Myocyte (in vitro differentiated cells): ENCODE measurements around the gene C2orf78. TPM values are rescaled to one million over a fixed set of nuclear protein-coding genes. Genes with fewer than 3 reads are reported as not detected.

ENCODE experiments used
- DNase-seq: peaks from one replicate; pipeline ENCODE4 v3.0.0-alpha.2; 2012; ENCODE audit warnings: low read depth
- total RNA-seq: library from RNA; depleted of rRNA; stranded (reverse); fragments of >200 nt; gene quantifications from 2 replicates; pipeline ENCODE4 v1.2.3, GENCODE V29; 2014

The C2orf78 gene
- total RNA-seq, 1 donor from 2014 or later, result not detected

DNA sequence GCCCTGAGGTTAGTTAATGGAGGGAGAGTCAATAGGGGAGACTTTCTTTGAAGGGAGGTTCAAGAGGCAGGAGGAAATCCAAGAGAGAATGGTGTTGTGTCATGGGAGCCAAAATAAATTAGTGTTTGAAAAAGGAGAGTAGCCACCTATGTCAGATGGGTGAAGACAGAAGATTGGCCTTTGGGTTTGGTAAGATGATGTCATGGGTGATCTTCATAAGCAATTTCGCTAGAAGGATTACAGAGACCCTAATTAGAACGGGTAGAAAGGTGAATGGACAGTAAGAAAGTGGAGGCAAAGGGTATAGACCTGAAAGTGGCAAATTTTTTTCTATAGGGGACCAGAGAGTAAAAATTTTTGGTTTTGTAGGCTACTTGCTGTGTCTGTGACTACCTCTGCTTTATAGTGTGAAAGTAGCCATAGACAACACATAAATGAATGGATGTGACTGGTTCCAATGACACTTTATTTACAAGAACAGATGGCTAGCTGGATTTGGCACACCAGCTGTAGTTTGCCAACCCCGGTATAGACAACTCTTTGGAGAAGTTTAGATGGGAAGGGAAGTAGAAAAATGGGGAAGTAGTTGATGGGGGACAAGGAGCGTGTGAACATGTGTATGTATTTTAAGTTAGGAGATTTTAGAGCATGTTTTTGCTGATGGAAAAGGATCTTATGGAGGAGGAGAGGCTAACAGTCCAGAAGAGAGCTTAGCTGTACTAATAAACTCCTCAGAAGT is 54.0 kb downstream of the C2orf78 start:
- peak; percentile 47 for DNase-seq

DNA sequence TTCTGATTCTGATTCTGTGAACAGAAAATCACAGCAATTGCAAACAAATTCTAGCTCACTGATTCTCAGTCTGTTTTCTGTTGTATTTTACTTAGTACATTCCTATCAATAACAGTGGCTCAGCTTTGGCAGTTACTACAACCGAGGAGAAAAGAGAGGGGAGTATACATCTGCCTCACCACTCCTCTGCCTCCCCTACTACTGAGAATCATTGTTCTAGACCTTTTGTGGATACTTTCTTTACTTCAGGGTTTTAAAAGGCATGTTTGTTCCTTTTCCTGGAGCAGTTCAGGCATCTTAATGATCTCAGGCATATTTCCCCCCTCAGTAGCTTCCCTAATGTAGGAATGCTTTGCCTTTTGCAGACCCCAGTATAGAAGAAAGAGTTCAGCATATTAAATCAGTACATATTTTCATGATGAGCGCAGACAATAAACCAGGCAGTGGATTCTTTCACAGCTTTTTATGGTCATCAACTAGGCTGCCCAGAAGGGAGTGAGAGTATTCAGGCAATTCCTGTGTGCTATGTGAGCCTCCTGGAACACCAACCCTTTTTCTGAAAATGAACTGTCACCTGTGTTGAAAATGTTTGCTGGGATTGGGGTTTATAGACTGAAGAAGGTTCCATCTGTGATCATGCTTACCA is 55.0 kb downstream of the C2orf78 start:
- DNase-seq, result peak; percentile 27

DNA sequence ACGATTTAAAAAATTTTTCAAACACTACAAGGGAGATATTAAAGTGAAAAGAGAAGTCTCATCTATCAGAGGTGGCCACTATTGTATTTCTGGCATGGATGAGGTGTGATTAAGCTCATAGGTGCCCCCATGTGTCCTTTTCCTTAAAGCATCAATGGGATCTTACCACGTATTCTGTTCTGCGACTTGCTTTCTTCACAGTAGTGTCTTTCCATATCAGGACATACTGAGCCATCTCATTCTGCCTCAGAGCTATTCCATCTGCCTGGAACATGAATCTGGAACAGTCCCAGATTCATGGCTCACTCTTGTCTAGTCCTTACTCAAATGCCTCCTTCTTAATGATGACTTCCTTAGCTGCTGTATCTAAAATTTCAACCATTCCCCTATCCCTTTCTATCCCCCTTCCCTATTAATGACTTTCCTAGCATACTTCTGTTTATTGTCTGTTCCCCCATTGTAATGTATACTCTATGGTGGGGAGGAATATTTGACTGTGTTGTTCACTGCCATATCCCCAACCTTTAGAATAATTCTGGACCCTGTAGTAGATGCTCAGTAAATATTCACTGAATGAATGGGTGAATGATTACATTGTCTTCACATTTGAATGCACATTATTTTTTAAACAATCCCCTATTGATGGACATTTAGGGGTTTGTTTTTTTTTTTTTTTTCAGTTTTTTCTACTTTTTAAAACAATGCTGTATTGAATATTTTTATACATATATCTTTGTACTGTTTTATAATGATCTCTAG is 55.8 kb downstream of the C2orf78 start:
- DNase-seq, result peak; percentile 47

DNA sequence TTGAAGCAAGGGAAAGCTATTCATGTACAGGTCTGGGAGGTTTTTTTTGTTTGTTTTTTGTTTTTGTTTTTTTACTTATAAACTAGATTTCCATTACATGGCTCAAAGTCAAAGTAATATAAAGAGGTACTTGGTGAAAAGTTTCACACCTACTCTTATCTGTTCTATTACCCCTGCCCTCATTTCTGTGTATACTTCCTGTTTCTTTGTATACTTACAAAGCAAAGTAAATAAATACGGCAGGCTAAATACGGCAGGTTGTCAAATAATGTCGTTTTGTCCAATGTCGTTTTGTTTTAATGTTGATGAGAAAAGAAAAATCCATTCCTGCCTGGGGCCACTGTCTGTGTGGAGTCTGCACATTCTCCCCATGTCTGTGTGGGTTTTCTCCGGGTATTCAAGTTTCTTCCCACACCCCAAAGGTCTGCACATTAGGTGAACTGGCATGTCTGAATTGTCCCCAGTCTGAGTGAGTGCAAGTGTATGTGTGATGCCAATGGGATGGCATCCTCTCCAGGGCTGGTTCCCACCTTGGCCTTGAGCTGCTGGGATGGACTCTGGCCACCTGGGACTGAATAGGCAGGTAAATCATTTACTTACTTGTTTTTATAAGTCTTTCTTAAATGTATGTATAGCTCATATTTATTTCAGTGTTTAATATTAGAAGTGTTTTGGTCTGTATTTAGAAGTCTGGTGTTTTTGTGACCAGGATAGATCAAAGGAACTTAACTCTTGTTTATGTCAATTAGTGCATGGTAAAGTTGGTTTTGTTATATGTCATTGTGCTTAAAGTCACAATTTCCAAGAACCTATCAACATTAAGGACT is 58.1 kb downstream of the C2orf78 start:
- DNase-seq, result peak; percentile 21

DNA sequence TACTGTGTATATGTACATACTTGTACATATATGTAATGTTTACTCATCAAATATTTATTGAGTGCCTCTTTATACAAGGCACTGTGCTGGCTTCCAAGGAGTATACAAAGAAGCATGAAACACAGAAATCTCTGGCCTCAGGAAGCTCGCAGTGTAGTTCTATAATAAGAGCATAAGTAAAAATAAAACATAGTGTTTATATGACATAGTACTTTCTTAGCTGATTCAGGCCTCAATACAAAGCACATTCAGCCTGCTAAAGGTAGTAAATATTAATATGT is 58.7 kb downstream of the C2orf78 start:
- DNase-seq, result peak; percentile 2

DNA sequence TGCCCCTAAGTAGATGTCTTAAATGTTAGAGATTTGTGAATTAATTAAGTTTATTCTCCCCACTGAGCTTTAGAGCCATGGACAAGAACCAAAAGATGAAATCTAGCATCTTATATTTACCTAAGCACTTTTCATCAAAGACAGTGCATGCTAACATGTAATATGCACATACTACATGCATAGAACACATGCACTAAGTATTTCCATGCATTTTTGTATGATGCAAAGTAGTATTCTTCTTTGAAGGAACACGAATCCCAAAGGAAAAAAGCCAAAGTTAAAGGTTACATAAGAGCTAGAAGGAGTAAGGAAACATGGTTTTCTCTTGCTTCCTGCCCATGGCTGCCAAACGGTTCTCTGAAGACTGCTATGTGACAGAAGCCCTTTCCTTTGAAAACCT is 60.1 kb downstream of the C2orf78 start:
- no peak for DNase-seq

DNA sequence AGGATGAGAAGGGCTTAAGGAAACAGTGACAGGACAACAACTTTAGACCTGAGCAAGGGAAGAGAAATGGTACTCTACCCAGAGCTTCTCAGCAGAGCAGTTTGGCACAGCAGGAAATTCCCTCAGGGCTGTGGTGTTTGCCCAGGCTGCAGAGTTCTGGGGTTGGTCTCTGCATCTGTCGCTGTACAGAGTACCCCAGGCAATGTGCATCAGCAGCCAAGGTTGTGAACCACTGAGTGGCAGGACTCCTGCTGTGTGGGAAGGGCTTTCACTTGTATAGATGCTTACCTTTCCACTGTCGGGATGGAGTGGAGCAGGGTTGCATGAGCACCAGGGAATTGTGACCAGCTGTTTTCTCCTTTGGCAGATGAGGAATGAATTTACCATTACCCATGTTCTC is 66.0 kb downstream of the C2orf78 start:
- DNase-seq, result peak; percentile 39

DNA sequence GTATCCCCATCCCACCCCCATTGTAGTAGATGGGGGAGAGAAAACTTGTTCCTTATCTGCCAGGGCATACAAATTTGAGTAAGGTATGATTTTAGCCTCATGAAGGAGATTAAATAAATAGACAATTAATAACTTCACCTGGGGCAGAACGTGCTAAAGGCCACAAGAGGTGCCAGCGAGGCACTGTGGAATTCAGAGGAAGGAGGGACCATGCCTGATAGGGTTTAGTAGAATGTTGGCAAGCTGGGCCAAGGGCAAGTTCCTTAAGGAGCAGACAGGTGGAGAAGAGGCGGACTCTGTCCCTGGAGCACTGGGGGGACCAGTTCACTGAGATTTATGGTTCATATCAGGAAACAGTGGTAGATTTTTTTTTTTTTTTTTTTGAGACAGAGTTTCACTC is 67.3 kb downstream of the C2orf78 start:
- no peak for DNase-seq

DNA sequence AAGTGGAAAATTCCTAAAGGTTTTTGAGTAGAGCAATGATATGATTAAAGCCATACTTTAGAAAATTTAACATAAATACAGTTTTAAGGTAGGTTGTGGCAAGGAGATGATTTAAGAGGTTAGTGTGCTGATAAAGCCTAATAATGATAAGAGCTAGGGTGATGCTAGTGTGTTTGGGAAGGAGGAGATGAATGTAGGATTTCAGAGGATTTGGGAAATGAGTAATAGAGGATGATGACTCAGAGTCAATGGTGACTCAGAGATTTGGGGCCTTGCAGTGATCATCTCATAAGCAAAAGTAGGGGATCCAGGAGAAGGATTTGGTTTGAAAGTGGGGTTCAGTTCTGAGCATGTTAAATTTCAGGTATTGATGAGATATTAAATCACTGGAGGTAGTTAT is 68.0 kb downstream of the C2orf78 start:
- DNase-seq, result peak; percentile 56

DNA sequence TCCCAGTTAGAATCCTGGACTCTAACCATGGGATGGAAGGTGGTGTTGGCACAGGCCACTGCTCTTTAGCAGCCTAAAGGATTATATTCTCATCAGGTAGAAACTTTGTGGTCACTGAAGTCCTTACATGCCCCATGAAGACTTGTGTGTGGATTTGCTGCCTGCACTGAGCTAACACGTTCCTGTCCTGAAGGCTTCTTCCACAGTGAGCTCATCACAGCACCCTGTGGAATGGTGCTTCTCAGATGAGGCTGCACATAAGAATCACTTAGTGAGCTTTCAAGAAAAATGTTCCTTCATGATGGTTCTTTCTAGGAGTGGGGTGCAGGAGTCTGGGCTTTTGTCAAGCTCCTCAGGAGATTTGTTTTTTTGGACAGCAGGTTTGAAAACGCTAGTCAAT is 71.5 kb downstream of the C2orf78 start:
- DNase-seq, result no peak

DNA sequence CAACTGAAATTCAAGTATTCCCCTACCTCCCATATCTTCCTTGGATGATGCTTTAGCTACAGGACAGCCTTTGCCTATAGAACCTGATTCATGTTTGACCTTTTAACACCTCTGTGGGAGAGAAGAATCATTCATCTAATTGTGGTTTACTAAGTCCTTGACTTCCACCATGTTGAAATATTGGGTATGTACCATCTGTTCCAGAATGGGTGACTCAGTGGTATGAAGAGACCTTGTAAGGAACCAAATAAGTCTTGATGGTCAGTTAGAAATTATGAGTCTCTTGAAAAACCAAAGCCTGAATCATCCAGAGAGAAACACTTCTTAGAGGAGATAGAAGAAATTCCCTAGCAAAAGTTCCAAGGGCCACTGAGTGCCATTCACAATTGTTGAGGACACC is 72.2 kb downstream of the C2orf78 start:
- peak; percentile 49 for DNase-seq

DNA sequence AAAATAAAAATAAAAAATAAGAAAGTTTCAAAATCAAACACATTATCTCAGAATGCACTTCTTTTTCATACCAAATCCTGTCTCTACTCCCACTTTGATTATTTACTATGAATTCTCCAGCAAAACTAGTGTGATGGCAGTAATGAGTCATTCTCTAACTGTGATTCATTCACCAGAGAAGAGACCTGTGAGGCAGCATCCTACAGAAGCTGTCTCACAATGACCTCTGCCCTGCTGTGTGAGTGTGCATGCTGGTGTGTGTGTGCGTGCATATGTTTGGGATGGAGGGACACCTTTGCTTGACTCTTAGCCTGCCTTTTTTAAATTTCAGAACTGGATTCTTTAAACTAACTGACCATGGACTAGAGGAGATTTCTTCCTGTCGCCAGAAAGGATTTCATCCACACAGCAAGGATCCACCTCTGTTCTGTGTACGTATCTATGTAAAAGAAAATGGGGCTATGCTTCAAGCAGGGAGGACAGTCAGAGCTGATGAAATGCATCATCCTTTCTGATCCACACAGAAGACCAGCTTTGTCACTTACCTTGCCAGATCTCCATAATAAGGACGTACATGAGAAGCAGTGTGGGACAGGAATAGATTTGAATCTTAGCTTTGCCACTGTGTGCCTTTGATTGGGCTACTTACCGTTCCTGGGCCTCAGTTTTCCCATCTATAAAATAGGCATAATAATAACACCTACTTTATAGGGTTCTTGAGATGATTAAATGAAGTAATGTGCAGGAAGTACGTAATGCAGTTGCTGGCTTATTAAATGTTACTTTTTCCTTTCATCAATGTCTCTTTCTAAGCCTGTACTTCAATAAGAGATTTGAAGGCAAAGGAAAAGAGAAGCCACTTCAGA is 76.0 kb downstream of the C2orf78 start:
- peak; percentile 46 for DNase-seq

DNA sequence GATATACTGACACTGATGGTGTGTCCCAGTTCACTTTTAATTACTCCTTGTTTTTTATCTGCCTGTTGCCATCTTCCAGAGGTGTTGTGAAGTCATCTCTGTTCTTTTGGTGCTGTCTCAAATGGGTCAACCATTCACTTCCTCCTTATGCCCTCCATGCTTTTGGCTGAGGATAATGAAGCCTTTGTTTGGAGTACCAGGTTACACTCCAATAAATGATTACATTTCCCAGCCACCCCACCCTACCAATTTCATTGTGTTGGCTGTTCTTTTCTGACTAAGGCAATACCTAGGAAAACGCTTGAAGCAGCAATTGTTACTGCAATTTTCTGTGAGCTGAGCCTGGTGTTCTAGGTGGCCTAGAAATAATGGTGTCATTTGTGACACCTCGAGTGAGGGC is 79.0 kb downstream of the C2orf78 start:
- DNase-seq, result peak; percentile 1

Other genes starting within 250 kb of the C2orf78 start
- gene NAT8, start 141.8 kb upstream of the C2orf78 start, total RNA-seq, result not detected in 2 replicates
- gene TPRKB, start 46.8 kb upstream of the C2orf78 start, total RNA-seq, result 30.3 and 35.3 TPM in 2 replicates
- gene DUSP11, start 4.1 kb upstream of the C2orf78 start, total RNA-seq, result 21.4 and 33.2 TPM in 2 replicates
- 1,045 and 1,591 TPM in 2 replicates for gene STAMBP, start 44.8 kb downstream of the C2orf78 start, total RNA-seq
- 1.2 TPM in 1 of 2 replicates, not detected in the other for gene ACTG2, start 108.8 kb downstream of the C2orf78 start, total RNA-seq
- 38.8 and 44.6 TPM in 2 replicates for gene DGUOK, start 142.7 kb downstream of the C2orf78 start, total RNA-seq
- gene TET3, start 200.7 kb downstream of the C2orf78 start, total RNA-seq, result 5.2 and 6.4 TPM in 2 replicates